OCI-LY3 (cell line): ENCODE data around the gene DNAJC13.

ENCODE experiments used
- EZH2phosphoT487 ChIP-seq: fragments of 200-600 bp; shearing (Covaris generic); IDR thresholded peaks from 2 replicates; pipeline ENCODE4 v1.6.1; 2018; ENCODE audit warnings: antibody characterized with exemption, mixed run types, low read depth
- TF ChIP-seq, protein P1 (sequence below): fragments of 200-600, 300-600 bp; sonication (generic); IDR thresholded peaks from 2 replicates; pipeline ENCODE4 v1.5.1; 2014; ENCODE audit warnings: antibody characterized with exemption, low read length, low read depth

GRCh38 chr3:132545471-132545870, 128.2 kb downstream of the DNAJC13 start:
- TF ChIP-seq, protein P1, sequence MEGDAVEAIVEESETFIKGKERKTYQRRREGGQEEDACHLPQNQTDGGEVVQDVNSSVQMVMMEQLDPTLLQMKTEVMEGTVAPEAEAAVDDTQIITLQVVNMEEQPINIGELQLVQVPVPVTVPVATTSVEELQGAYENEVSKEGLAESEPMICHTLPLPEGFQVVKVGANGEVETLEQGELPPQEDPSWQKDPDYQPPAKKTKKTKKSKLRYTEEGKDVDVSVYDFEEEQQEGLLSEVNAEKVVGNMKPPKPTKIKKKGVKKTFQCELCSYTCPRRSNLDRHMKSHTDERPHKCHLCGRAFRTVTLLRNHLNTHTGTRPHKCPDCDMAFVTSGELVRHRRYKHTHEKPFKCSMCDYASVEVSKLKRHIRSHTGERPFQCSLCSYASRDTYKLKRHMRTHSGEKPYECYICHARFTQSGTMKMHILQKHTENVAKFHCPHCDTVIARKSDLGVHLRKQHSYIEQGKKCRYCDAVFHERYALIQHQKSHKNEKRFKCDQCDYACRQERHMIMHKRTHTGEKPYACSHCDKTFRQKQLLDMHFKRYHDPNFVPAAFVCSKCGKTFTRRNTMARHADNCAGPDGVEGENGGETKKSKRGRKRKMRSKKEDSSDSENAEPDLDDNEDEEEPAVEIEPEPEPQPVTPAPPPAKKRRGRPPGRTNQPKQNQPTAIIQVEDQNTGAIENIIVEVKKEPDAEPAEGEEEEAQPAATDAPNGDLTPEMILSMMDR = no peak
- no peak for TF ChIP-seq EZH2phosphoT487
